ENCODE data around the gene GALNT13.

The GALNT13 gene

DNA sequence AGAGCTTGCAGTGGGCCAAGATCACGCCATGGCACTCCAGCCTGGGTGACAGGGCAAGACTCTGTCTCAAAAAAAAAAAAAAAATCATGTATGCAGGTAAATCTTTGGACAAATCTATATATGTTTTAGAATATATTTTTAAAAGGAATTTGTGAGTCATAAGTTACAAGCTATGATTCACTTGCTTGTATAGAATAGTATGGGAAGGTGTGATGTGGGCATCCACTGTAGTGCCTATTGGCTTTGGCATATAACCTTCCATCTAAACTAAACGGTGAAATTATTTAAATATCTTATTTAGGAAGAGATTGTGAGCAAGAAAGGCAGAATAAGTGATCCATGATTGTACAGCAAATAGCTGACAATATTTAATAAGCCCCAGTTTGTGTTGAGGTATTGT lies 261.1 kb downstream of the GALNT13 start:
- DNase-seq, result no peak

DNA sequence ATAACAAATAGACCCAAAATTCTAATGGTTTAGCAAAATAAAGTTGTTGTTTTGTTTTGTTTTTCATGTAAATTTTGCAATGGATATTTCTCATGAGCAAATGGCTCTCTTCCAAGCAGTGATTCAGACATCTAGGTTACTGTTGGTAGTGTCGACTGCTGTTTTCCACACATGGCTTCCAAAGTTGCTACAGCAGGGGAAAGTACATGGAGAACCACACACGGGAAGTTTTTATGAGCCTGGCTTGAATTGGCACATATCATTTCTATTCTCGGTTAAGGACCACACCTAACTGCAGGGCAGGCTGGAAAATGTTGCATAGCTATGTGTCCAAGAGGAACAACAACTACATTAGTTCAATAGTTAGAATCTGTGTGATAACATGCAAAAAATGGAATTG lies 262.1 kb downstream of the GALNT13 start:
- DNase-seq, result no peak

DNA sequence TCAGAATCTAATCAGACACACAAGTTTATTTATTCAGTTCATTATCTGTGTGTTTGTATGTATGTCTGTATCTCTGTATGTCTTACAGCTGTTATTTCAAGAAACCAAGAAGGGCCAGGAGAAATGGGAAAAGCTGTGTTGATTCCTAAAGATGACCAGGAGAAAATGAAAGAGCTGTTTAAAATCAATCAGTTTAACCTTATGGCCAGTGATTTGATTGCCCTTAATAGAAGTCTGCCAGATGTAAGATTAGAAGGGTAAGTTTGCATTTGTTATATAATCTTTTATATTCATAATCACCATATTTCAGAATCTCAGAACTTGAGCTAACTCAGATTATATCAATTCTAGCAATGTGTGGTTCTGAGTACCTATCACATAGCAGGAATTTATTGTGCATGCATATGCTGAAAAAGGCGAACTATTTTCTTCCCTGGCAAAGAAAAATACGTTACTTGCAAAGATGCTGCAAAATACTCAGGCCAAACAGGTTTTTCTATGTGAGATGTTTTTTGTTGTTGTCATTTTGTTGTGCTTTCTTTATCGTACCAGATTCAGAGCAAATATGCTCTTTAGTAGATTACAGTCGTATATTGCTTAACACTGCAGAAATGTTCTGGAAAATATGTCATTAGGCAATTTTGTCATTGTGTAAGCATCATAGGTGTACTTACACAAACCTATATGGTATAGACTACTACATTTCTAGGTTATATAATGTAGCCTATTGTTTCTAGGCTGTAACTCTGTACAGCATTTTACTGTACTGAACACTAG lies 268.7 kb downstream of the GALNT13 start:
- DNase-seq, result no peak

DNA sequence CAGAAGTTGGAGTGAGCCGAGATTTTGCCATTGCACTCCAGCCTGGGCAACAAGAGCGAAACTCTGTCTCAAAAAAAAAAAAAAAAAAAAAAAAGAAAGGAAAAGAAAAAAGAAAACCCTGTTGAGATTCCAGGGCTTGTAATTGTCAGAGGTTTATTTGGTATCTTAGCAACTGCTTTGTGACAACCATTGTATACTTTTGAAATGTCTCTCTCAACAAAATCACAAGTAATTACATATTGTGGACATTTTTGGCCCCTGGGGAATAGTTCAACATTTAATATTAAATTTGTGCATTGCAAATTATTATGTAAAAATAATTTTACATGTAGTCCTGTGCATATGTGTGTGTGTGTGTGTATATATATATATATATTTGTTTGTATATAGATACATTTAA lies 270.8 kb downstream of the GALNT13 start:
- DNase-seq, result no peak

DNA sequence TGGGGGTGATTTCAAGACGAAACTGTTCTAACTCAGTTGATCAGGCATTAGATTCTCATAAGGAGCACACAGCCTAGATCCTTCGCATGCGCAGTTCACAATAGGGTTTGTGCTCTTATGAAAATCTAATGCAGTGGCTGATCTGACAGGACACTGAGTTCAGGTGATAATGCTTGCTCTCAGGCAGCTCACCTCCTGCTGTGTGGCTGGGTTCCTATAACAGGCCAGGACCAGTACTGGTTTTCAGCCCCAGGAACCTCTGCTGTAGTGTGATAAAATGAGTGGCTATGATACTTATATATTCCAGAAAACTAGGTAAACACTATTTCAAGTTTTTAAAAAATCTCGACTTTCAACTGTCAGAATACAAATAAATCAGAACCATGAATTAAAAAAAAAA lies 271.4 kb downstream of the GALNT13 start:
- DNase-seq, result no peak

DNA sequence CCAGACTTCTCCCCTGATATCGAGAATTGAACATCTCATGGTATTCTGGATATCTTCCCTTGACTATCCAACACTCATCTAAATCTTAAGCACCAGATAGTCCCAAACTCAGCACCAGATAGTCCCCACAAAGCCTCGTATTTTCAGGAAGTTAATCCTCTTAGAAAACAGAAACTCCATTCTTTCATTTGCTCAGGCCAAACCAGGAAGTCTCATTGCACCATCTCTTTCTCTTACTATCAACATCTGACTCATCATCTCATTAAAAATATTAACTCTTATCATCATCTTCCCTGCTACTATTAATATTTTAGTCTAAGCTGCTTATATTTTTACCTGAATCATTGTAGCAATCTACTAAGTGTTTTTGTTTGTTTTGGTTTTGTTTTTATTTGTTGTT lies 286.4 kb downstream of the GALNT13 start:
- DNase-seq, result no peak

DNA sequence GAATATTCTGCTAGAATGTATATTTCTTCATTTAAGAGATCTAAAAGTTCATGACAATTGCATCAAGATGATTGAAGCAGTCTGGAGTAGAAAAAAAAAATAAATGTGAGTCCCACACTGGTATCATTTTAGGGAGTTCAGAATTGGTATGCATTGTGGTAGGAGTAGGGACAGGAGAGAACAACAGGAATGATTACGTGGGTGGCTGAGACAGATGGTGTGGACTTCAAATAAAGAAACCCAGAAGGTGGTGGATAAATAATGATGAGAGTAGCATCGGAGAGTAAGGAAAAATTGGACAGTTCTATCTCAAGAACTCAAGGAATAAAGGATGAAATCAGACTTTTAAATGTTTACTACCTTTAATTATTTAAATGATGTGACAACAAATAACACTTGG lies 289.6 kb downstream of the GALNT13 start:
- DNase-seq, result no peak

DNA sequence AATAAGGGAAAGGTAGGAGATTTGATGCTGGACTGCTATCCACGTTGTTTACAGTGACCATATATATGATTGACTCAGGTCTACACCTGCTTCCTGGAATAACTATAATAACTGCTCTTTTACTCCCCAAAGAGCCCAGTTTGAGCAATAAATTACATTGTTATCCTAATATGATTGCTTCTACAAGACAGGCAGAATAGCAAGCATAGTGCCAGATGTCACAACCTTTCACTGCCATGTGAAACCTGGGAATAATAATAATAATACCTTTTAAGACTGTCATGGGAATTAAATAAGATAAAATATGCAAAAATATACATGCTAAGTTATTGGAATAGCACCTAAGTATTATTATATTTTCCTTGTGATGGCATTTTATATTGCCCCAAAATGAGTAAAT lies 298.7 kb downstream of the GALNT13 start:
- DNase-seq, result no peak

DNA sequence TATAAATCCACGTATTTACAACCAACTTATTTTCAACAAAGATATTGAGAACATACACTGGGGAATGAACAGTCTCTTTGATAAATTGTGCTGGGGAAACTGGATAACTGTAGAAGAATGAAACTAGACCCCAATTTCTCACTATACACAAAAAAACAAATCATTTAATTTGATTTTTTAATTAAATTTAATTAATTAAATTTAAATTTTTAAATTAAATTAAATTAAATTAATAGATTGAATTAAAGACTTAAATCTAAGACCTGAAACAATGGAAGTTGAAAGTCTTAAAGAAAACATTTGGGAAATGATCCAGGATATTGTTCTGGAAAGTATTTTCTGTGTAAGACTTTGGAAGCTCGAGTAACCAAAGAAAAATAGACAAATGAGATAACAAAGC lies 301.4 kb downstream of the GALNT13 start:
- no peak for DNase-seq

DNA sequence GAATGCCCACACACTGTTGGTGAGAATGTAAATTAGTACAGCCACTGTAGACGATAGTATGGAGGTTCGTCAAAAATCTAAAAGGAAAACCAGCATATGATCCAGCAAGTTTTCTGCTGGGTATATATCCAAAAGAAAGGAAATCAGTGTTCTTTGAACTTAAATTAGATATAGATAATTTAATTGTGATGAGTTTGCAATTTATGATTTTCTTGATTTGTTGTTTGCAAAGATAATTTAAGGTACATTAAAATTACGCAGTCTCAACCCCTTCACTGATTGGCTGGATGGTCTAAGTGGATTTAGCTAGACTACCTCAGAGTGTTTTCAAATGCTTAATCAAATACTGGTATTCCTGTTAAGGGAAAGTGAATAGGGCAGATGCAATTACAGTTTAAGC lies 302.2 kb downstream of the GALNT13 start:
- no peak for DNase-seq

DNA sequence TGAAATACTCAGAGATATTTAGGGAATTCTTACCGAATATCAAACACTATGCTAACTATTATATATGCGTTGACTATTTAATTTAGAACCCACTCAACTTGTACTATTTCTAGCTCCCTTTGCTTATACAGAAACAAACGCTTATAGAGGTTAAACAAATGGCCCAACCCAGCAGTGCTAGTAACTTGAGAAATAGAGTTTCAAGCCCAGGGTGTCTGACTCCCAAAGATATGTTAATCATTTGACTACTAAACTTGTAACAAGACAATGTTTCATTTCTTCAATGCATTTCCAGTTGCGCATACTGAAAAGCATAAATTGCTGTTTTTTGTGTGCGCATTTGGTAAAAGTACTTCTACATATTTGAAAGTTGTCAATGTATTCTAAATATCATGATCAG lies 310.3 kb downstream of the GALNT13 start:
- no peak for DNase-seq

DNA sequence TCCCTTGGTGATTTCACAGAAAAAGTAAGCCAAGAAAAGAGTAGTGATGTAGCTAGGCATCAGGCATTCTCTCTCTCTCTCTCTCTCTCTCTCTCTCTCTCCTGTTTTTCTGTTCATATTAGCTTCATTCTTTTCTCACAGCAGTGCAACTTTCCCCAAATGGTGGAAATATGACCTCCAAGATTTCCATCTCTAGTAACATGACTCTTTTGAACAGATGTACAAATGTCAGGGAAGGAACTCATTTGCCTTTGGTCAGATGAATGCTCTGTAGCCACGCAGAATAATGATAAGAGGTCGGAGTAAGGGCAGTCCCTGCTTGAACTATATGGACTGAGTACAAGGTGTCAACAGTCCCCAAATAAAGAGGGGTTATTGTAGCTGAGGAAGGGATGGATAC lies 316.2 kb downstream of the GALNT13 start:
- DNase-seq, result no peak

DNA sequence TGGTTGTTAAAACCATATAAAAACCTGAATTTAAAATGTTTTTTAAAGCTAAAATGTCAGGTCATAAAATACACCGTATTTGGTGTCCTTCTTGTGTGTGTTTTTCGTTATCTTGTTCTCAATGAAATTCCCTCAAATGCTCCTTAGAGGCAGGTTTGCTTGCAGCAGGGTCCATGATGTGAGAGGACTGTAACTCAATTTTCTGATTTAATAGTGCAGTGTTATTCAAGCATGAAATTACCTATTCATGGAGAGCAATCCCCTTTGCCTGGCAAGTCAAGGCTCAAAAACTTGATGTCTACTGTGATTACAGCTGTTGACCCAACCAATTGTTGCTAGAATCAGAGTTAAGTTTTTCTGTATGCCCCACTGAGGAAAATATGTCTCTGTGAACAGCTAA lies 318.2 kb downstream of the GALNT13 start:
- DNase-seq, result no peak

DNA sequence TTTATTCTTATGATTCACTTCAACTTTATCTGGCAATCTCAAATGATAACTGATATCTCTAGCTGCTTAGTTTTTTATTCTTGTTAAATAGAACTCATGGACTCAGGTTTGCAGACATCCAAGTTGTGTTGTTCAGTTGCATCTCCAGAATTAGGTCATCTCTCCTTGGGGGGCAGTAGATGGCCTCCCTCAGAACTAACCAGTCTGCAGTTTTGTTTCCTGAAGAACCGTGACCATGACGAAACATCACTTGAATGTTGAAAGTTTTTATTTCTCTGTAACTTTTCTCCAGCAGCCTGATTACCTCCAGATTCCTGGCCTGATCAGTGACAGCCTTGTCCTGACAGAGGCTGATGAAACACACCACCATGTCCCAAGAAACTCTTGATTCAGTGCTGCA lies 321.5 kb downstream of the GALNT13 start:
- no peak for DNase-seq

DNA sequence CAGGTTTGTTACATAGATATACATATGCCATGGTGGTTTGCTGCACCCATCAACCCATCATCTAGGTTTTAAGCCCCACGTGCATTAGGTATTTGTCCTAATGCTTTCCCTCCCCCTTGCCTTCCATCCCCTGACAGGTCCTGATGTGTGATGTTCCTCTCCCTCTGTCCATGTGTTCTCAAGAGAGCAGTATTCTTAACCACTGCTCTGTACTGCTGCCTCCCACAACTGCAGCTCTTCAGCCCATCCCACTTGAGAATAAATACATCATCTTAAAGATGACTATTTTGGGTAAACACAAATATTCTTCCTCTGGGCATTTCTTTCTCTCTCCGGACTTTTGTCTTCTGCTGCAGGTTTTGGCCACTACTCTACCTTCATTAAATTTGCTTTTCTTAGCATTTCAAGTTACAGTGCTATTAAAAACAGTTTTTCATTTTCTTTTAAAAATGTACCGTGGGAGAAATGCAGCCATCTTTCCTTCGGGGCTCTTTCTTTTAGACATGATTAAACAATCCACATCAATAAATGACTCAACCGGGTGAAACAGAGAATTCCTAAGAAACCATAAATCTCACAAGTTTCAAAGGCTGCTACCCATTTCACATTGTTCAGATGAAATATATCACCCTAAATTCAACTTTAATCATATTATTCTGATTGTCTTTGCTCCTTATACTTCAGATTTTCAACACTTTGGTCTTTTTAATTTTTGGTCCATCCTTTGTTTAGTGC lies 323.4 kb downstream of the GALNT13 start:
- DNase-seq, result no peak

DNA sequence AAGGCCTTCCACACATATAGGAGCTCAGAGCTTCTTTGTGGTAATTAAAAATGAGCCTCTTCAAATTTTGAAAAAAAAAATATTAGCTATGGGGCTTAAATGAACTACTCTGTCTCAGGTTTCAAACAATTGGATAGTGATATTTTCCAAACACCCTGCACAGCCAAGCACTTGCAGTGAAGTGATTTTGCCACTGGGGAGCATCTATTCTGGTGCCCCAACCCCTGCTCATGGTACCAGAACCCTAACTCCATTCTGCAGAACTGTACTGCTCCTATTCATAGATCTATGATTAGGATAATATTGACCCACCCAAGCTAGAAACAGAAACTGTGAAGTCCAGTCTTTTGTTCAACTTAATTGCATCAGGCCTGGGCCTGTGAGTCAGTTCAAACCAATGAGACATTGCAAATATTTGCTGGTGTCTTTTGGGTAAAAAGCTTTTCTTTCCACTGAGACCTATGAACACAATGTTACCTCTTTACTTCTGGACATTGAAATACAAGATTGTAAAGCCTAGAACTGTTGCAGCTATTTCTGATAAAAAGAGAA lies 324.0 kb downstream of the GALNT13 start:
- DNase-seq, result no peak

DNA sequence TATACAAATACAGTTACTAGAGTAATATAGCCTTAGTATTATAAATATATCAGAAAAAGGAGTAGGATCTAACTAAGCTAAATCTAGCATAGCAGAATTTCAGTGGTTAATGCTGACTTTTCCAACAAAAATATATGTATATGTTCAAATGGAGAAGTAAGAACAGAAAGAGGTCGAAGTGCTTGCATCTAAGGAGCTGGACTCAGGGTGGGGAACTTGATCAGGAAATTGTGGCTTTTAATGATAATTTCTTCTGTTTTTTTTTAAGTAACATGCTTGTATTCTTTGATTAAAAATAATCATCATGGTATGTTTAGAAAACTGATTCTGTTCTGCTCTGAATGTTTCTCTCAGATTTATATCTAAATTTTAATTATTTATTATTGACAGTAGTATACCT lies 327.1 kb downstream of the GALNT13 start:
- no peak for DNase-seq

DNA sequence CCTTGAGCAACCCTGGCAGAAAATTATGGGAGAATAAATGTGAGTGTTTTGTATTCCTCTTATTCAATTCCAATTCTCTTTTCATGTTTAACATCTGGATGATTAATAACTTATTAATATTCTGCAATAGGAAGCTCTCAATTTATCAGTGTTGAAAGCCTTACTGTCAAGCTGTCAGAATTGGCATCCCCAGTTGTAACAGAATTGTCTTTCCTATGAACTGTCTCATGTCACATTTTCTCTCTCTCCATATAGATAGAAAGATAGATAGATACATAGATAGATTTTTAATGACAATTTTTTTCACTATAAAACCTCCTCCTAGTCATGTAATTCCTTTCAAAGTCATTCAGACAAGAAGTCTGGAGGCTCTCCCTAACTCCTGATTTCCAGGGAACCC lies 331.5 kb downstream of the GALNT13 start:
- DNase-seq, result no peak

DNA sequence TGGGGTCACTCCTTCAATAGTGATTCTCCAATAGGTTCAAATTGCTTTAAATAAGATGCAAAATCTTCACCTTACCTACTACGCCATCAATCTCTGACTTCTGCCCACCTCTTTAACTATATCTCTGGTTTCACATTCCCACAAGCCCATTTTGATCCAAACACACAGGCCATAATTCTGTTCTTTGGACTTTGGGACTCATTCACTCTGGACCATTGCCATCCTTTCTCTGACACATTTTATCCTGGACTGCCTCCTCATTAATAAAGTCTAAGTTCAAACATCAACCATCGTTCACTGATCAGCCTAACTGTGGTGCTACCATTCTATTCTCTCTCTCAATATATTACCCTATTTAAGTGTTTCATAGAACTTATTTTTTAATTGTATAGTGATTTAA lies 332.2 kb downstream of the GALNT13 start:
- DNase-seq, result no peak

DNA sequence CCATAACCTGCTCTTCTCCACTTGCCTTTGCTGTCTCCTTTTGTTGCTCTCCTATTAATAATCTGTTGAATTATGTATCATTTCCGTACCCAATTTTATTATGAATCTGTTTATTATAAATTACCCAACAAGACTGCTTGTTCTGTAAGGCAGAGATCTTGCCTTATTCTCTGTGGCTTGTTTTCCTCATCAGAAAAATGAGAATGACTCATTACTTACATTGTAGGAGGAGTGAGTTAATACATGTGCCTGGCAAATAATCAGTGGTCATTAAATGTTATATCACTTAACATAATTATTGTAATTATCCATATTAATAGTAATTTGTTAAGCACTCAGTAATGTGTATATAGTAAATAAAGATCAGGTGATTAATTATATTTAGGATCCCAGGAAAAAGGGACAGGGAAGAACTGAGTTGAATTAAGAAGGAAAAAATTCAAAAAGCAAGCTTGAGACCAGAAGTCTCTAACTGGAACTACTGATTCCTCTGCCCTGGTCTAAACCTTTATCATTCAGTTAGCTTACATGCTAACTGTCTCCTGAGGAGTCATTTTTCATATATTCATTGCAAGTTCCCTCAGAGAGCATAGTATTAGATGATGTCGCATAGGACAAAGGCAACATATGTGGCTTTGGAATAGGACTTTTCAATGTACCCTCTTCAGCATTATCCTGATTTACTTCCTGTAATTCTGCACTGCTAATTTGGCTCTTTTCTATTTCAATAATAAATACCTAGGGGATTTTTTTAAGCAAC lies 335.7 kb downstream of the GALNT13 start:
- DNase-seq, result no peak

DNA sequence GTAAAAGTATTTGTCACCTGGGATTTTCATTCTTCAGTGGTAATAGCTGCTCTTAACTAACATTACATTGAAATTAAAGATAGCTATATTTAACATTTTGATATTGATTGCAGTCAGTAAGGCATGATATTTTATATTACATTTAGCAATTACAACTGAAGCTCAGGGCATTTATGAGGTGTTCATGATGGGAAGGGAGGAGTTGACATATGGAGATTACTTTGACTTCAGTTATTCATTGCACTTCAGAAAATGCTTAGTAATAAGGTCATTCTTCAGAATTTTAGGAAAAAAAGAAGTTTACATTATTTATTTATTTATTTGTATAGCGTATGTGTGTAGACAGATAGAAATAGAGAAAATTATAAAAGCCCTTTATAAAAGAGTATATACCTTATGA lies 352.0 kb downstream of the GALNT13 start:
- DNase-seq, result no peak

DNA sequence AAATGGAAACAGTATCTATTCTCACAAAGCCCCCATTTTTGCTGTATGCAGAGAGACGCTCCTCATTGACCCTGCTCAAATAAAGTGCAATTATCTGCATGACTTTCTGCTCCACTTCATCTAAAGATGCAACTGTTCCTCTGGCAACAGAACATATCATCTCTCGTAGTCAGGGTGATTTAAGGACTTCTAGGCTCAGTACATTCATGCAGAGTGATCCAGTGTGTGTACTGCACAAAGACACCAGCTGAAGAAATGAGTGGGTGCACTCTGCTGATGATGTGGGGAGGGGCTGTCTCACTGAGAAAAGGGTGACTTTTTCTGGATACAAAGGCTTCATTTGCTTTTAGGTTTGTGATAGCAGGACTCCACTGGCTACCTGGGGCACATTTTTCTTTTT lies 355.2 kb downstream of the GALNT13 start:
- no peak for DNase-seq

DNA sequence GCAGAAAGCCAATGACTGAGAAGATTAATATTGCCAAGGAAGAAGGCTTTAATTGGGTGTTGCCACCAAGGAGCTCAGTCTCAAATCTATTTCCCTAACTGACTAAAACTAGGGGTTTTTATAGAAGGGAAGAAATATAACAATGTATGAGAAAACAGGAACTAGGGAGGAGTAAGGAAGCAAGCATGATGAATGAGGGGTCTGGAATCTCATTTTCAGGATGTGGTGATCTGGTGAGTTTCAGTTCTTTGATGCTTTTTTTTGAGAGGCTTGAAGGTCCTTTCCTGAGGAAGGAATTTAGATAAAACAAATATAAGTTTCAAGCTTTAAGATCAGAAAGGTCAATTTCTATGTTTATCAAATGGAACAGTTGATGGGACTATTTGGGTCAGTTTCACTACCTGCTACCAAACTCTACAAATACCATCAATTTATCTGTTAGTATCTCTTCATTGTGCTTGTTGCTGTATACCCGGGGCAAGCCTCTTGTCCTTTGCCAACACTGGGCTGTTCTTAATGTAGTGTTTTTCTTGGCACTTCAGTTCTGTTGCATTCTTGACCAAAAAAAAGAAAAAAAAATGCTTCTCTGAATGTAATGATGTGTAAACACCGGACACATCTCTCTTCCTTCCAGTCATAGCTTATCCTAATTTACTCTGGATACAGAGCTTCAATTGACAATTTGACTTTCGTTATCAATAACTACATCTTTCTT lies 357.0 kb downstream of the GALNT13 start:
- no peak for DNase-seq

All from amniotic stem cell (primary cell).